Astrocyte of the hippocampus (primary cell): Measurements from ENCODE around the gene TBXA2R.

Source experiments
- DNase-seq: peaks from one replicate; pipeline ENCODE4 v3.0.0; 2011; ENCODE audit warnings: low read depth, low spot score

TBXA2R gene

GRCh38 chr19:3555653-3556422, 50.8 kb downstream of the TBXA2R start:
- no peak for DNase-seq

GRCh38 chr19:3554254-3555083, 52.2 kb downstream of the TBXA2R start:
- no peak for DNase-seq

GRCh38 chr19:3551792-3552095, 54.9 kb downstream of the TBXA2R start:
- DNase-seq: no peak

- DNase-seq: no peak
These were observed 55.5 kb downstream of the TBXA2R start for GRCh38 chr19:3550947-3551791.

GRCh38 chr19:3549816-3550215, 56.9 kb downstream of the TBXA2R start:
- DNase-seq: no peak

GRCh38 chr19:3548606-3549005, 58.1 kb downstream of the TBXA2R start:
- peak; percentile 46 for DNase-seq

- no peak for DNase-seq
These were observed 58.9 kb downstream of the TBXA2R start for GRCh38 chr19:3547767-3548282.

GRCh38 chr19:3547301-3547731, 59.4 kb downstream of the TBXA2R start:
- DNase-seq: no peak

- DNase-seq: no peak
These were observed 60.6 kb downstream of the TBXA2R start for GRCh38 chr19:3546119-3546518.

- no peak for DNase-seq
These were observed 61.0 kb downstream of the TBXA2R start for GRCh38 chr19:3545669-3546034.

GRCh38 chr19:3544742-3545668, 61.7 kb downstream of the TBXA2R start:
- DNase-seq: peak; percentile 74
